ENCODE measurements around the gene EXOC3.

EXOC3 gene

DNA sequence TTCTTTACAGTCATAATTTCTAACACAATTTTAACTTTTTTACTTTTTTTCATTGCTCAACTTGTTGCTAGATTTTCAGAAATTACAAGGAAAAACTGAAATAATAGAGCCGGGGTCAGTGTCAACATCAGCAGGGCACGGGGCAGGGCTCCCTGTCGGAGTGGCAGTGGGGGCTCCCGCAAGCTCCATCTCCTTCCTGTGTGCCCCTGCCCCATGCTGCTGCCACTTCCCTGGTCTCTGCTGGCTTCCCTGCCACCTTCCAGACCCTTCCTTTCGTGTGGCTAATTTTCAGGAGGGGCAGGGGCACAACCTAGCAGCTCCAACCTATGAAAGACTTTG is 1.0 kb upstream of the EXOC3 start:
- TF ChIP-seq SUZ12 (IDR thresholded peaks at IDR 0.05) (no peak), HDGF (IDR thresholded peaks at IDR 0.05; ENCODE audit: borderline replicate concordance) (no peak), TARDBP (IDR thresholded peaks at IDR 0.05) (no peak), SP1 (IDR thresholded peaks at IDR 0.05) (no peak), FOXM1 (IDR thresholded peaks at IDR 0.05; ENCODE audit: borderline replicate concordance) (no peak), L3MBTL2 (conservative IDR thresholded peaks at IDR 0.05) (no peak), ELF4 (IDR thresholded peaks at IDR 0.05) (no peak), FOXK2 (IDR thresholded peaks at IDR 0.05) (no peak), LEF1 (IDR thresholded peaks at IDR 0.05; ENCODE audit: borderline replicate concordance) (no peak), BHLHE40 (IDR thresholded peaks at IDR 0.05; ENCODE audit: borderline replicate concordance) (no peak), NFRKB (IDR thresholded peaks at IDR 0.05) (no peak), ARNT (IDR thresholded peaks at IDR 0.05) (no peak)
- TF ChIP-seq, protein P1, sequence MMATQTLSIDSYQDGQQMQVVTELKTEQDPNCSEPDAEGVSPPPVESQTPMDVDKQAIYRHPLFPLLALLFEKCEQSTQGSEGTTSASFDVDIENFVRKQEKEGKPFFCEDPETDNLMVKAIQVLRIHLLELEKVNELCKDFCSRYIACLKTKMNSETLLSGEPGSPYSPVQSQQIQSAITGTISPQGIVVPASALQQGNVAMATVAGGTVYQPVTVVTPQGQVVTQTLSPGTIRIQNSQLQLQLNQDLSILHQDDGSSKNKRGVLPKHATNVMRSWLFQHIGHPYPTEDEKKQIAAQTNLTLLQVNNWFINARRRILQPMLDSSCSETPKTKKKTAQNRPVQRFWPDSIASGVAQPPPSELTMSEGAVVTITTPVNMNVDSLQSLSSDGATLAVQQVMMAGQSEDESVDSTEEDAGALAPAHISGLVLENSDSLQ (IDR thresholded peaks at IDR 0.05): no peak
- ChIA-PET POLR2A (interaction anchor here (1.0 to 1.9 kb wide), 2 partner anchors 27 to 125 kb away, joined by 3 to 13 read pairs; no protein-coding TSS in a partner anchor), CTCF (interaction anchor here (0.7 kb wide), 1 partner anchor 180 kb away, joined by 4 read pairs; no protein-coding TSS in a partner anchor)
- DNase-seq (ENCODE audit: extremely low spot score): no peak

DNA sequence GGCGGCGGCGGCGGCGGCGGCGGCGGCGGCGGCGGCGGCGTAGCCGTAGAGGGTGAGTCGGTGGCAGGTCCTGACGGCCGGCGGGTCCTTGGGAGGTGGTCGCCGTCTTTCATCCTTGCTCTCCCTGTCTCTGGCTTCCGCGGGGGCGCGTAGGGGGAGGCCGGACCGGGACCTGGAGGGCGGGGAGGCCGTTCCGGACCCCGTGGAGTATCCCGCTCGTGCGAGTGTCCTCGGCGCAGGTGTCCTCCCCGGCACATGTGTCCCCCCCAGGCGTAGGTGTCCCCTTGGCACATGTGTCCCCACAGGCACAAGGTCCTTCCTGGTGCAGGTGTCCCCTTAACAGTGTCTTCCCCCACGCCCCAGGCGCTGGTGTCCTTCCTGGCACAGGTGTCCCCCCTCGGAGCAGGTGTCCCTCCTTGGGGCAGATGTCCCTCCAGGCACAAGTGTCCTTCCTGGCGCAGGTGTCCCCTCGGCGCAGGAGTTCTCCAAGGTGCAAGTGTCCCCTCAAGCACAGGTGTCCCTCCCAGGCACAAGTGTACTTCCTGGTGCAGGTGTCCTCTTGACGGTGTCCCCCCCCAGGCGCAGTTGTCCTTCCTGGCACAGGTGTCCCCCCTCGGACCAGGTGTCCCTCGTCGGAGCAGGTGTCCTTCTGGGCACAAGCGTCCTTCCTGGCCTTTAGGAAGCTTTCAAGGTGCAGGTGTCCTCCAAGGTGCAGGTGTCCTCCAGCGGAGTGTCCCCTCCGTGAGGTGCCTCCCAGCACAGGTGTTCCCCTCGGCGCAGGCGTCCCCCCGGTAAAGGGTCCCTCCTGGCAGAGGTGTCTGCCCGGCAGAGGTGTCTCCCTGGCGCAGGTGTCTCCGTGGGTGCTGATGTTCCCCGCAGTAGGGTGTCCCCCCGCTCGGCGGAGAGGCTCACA is 519 bp downstream of the EXOC3 start:
- TF ChIP-seq FOXM1 (IDR thresholded peaks at IDR 0.05; ENCODE audit: borderline replicate concordance) (no peak), ARNT (IDR thresholded peaks at IDR 0.05) (no peak), FOXK2 (IDR thresholded peaks at IDR 0.05) (no peak), L3MBTL2 (conservative IDR thresholded peaks at IDR 0.05) (no peak), SP1 (IDR thresholded peaks at IDR 0.05) (no peak), NFRKB (IDR thresholded peaks at IDR 0.05) (no peak), ELF4 (IDR thresholded peaks at IDR 0.05) (no peak), FOXA1 (IDR thresholded peaks at IDR 0.05) (no peak), ZNF384 (IDR thresholded peaks at IDR 0.05) (no peak), HDGF (IDR thresholded peaks at IDR 0.05; ENCODE audit: borderline replicate concordance) (no peak), SUZ12 (IDR thresholded peaks at IDR 0.05) (no peak), TARDBP (IDR thresholded peaks at IDR 0.05) (no peak), CTBP1 (IDR thresholded peaks at IDR 0.05; ENCODE audit: borderline replicate concordance) (no peak), BHLHE40 (IDR thresholded peaks at IDR 0.05; ENCODE audit: borderline replicate concordance) (no peak), LEF1 (IDR thresholded peaks at IDR 0.05; ENCODE audit: borderline replicate concordance) (no peak)
- TF ChIP-seq, protein P1 (IDR thresholded peaks at IDR 0.05): no peak
- POLR2A ChIA-PET: interaction anchor here (1.0 to 1.9 kb wide), 2 partner anchors 29 to 169 kb away, joined by 3 to 13 read pairs; no protein-coding TSS in a partner anchor
- peak; percentile 49 for DNase-seq (ENCODE audit: extremely low spot score)
- CTCF ChIA-PET: no interaction called here

DNA sequence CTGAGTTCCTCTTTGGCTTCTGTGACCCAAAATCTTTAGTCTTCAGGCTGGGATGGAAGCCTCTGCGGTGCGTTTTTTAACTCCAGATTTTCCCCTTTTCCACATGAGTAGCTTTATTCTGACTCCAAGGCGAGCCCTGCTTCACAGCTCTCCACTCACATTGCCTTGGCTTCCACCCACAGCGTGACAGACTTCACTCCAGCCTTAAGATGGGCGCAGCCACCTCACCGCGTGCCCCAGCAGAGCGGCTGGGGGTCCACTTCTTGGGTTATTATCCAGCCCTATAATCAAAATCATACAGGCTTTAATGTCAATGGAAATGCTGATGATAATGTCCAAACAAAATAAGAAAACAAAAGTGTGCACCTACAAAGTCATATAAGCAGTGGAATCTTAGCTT is 1.2 kb downstream of the EXOC3 start:
- CTCF ChIA-PET: no interaction called here
- TF ChIP-seq ELF4 (IDR thresholded peaks at IDR 0.05): no peak
- TF ChIP-seq FOXA1 (IDR thresholded peaks at IDR 0.05): no peak
- TF ChIP-seq, protein P1 (IDR thresholded peaks at IDR 0.05): no peak
- TF ChIP-seq FOXM1 (IDR thresholded peaks at IDR 0.05; ENCODE audit: borderline replicate concordance): no peak
- TF ChIP-seq SP1 (IDR thresholded peaks at IDR 0.05): no peak
- TF ChIP-seq CTBP1 (IDR thresholded peaks at IDR 0.05; ENCODE audit: borderline replicate concordance): no peak
- TF ChIP-seq SUZ12 (IDR thresholded peaks at IDR 0.05): no peak
- POLR2A ChIA-PET: no interaction called here
- no peak for DNase-seq (ENCODE audit: extremely low spot score)

DNA sequence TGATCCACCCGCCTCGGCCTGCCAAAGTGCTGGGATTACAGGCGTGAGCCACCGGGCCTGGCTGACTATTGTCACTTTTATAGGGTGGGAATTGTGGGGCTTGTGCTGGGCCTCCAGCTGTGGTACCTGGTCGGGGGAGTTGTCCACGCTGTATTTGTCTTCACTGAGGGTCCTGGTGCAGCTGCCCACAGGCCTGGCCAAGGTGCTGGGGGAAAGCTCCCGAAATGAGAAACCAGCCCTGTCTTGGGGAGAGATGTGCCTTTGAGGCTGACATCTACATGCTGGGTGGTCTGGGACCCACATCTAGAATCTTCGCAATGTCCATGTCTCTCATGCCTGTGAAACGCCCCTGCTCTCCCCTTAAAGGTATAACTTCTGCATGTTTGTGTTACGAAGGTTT is 2.6 kb downstream of the EXOC3 start:
- no peak for DNase-seq (ENCODE audit: extremely low spot score)

DNA sequence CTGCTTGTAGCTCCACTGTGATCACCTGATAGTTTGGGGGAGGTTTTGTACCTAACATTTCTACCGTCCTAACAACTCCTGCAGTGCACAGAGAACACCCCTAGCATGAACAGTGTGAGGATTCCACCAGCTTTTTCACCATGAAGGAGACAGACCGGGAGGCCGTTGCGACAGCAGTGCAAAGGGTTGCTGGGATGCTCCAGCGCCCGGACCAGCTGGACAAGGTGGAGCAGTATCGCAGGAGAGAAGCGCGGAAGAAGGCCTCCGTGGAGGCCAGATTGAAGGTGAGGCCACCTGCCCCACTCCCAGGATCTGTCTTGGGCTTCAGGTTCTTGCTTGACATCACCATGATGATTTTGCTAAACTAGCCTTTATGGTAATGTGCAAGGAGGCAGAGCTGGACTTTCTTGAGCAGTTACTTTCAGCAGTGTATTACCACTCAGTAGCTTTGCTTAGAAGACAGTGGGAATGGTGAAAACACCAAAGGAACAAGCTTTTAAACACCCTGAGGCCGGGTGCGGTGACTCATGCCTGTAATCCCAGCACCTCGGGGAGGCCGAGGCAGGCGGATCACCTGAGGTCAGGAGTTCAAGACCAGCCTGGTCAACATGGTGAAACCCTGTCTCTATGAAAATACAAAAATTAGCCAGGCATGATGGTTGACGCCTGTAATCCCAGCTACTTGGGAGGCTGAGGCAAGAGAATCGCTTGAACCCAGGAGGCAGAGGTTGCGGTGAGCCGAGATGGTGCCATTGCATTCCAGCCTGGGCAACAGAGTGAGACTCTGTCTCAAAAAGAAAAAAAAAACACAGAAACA is 3.3 kb downstream of the EXOC3 start:
- no peak for DNase-seq (ENCODE audit: extremely low spot score)
- ChIA-PET CTCF (interaction anchor here (0.6 to 2.2 kb wide), 16 partner anchors 9 to 719 kb away, joined by 3 to 18 read pairs (median 4); no protein-coding TSS in a partner anchor), POLR2A (interaction anchor here (1.1 to 2.9 kb wide), 2 partner anchors 24 to 26 kb away, joined by 4 to 14 read pairs; no protein-coding TSS in a partner anchor)
- no peak for TF ChIP-seq NFRKB (IDR thresholded peaks at IDR 0.05)
- no peak for TF ChIP-seq ZNF384 (IDR thresholded peaks at IDR 0.05)
- TF ChIP-seq BHLHE40 (IDR thresholded peaks at IDR 0.05; ENCODE audit: borderline replicate concordance): no peak

More for the DNA sequence above, 2.6 kb downstream of the EXOC3 start:
- POLR2A ChIA-PET: interaction anchor here (2.9 kb wide), 1 partner anchor 27 kb away, joined by 14 read pairs; no protein-coding TSS in a partner anchor
- CTCF ChIA-PET: interaction anchor here (0.6 to 2.2 kb wide), 6 partner anchors 11 to 720 kb away, joined by 3 to 18 read pairs (median 5); no protein-coding TSS in a partner anchor
- TF ChIP-seq NFRKB (IDR thresholded peaks at IDR 0.05): no peak

DNA sequence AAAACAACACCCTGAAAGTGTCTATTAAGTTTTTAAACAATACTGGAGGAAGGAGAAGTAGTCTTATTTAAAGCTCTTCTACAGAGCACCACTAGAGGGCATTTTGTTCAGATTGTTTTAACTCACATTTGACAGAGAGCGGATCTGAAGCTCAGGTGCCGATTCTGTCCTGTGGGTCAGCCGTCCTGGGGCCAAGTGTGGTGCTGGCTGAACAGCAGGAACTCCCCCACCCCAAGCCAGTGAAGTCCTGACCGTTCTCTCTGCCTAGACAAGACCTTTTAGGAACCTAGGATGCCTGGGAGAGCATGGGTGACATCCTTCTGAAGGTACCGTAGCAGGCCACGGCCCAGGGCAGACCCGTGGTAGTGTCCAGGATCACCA is 3.9 kb downstream of the EXOC3 start:
- ChIA-PET CTCF (interaction anchor here (0.6 to 2.2 kb wide), 15 partner anchors 8 to 375 kb away, joined by 3 to 18 read pairs (median 4); no protein-coding TSS in a partner anchor), POLR2A (interaction anchor here (0.5 to 2.9 kb wide), 3 partner anchors 23 to 74 kb away, joined by 3 to 14 read pairs (median 4); no protein-coding TSS in a partner anchor)
- TF ChIP-seq BHLHE40 (IDR thresholded peaks at IDR 0.05; ENCODE audit: borderline replicate concordance): no peak
- no peak for TF ChIP-seq SUZ12 (IDR thresholded peaks at IDR 0.05)
- no peak for TF ChIP-seq FOXM1 (IDR thresholded peaks at IDR 0.05; ENCODE audit: borderline replicate concordance)
- no peak for TF ChIP-seq LEF1 (IDR thresholded peaks at IDR 0.05; ENCODE audit: borderline replicate concordance)
- no peak for TF ChIP-seq ZNF384 (IDR thresholded peaks at IDR 0.05)
- no peak for TF ChIP-seq ELF4 (IDR thresholded peaks at IDR 0.05)
- TF ChIP-seq NFRKB (IDR thresholded peaks at IDR 0.05): no peak
- no peak for TF ChIP-seq FOXK2 (IDR thresholded peaks at IDR 0.05)
- no peak for TF ChIP-seq L3MBTL2 (conservative IDR thresholded peaks at IDR 0.05)
- TF ChIP-seq, protein P1 (IDR thresholded peaks at IDR 0.05): no peak
- TF ChIP-seq TARDBP (IDR thresholded peaks at IDR 0.05): no peak
- peak; percentile 58 for DNase-seq (ENCODE audit: extremely low spot score)
